GM10847 (cell line): ENCODE results near the gene STRN3.

Experiments used
- POLR2A ChIP-seq: IDR thresholded peaks from 2 replicates; pipeline ENCODE4 v1.6.1; 2011; ENCODE audit not compliant: insufficient read length; ENCODE audit errors: extremely low read depth

STRN3 gene

GRCh38 chr14:30949651-30950050, 76.5 kb downstream of the STRN3 start:
- TF ChIP-seq POLR2A = no peak

GRCh38 chr14:30943694-30944093, 82.5 kb downstream of the STRN3 start:
- TF ChIP-seq POLR2A = no peak

- TF ChIP-seq POLR2A = no peak
Measured at GRCh38 chr14:30940886-30941285, 85.3 kb downstream of the STRN3 start.

- no peak for TF ChIP-seq POLR2A
Measured at GRCh38 chr14:30938617-30939016, 87.6 kb downstream of the STRN3 start.

- no peak for TF ChIP-seq POLR2A
Measured at GRCh38 chr14:30935445-30935844, 90.7 kb downstream of the STRN3 start.

- no peak for TF ChIP-seq POLR2A
Measured at GRCh38 chr14:30928462-30928861, 97.7 kb downstream of the STRN3 start.

- no peak for TF ChIP-seq POLR2A
Measured at GRCh38 chr14:30925254-30925653, 100.9 kb downstream of the STRN3 start.

- TF ChIP-seq POLR2A = no peak
Measured at GRCh38 chr14:30921788-30922187, 104.4 kb downstream of the STRN3 start.

- no peak for TF ChIP-seq POLR2A
Measured at GRCh38 chr14:30921305-30921704, 104.9 kb downstream of the STRN3 start.

GRCh38 chr14:30915596-30915995, 110.6 kb downstream of the STRN3 start:
- TF ChIP-seq POLR2A = no peak

GRCh38 chr14:30914812-30915211, 111.4 kb downstream of the STRN3 start:
- no peak for TF ChIP-seq POLR2A

GRCh38 chr14:30908826-30909225, 117.4 kb downstream of the STRN3 start:
- no peak for TF ChIP-seq POLR2A

- TF ChIP-seq POLR2A = no peak
Measured at GRCh38 chr14:30907659-30908057, 118.5 kb downstream of the STRN3 start.

GRCh38 chr14:30906752-30907658, 119.2 kb downstream of the STRN3 start:
- no peak for TF ChIP-seq POLR2A

GRCh38 chr14:30903285-30904124, 122.7 kb downstream of the STRN3 start:
- no peak for TF ChIP-seq POLR2A

- no peak for TF ChIP-seq POLR2A
Measured at GRCh38 chr14:30896435-30896834, 129.7 kb downstream of the STRN3 start.
